NCI-H1048 (cell line): ENCODE results near the gene HOXC6.
"Not testable (repeated sequence)": the region's sequence is repeated elsewhere in the genome, so short reads cannot be mapped to it uniquely, and the experiment has no call there.

ENCODE experiments used
- DNase-seq: peaks from one replicate; lab custom pipeline; 2025; lab: John Stamatoyannopoulos, UW

The HOXC6 gene

DNA sequence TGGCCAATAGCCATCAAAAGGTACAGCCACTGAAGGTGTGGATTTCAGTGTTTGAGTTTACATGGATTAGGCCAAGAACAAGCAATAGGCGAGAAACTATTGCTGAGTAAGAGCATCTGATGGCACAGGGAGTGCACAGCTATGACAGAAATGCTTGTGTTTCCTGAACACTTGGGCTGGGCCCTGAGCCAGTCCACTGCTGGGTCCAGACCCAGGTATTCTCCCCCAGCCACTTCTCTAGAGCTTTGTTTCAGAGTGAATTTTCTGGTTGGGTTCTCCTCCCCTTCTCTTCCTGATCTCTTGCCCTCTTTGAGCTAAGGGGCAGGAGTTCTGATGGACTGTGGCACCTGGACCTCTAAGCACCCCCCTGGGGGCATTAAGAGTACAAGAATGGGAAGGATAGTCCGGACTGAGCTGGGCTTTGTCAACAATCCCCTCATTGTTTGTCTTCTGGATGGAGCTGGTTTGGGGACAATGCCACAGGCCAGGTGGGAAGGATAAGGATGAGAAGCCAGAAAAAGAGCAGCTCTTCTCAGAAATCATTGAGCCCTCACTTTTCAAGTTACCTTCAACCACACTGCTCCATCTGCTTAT lies 13.0 kb downstream of the HOXC6 start:
- DNase-seq: no peak

DNA sequence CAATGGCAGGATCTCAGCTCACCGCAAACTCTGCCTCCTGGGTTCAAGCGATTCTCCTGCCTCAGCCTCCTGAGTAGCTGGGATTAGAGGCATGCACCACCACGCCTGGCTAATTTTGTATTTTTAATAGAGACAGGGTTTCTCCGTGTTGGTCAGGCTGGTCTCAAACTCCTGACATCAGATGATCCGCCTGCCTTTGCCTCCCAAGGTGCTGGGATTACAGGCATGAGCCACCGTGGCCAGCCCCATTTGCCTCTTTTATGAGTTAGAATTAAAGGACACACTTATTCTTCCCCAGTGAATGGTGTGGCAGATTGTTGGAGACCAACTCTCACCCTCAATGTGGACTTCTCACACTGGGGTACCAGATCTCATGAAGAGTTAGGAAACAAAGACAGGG lies 13.8 kb downstream of the HOXC6 start:
- not testable (repeated sequence) for DNase-seq

DNA sequence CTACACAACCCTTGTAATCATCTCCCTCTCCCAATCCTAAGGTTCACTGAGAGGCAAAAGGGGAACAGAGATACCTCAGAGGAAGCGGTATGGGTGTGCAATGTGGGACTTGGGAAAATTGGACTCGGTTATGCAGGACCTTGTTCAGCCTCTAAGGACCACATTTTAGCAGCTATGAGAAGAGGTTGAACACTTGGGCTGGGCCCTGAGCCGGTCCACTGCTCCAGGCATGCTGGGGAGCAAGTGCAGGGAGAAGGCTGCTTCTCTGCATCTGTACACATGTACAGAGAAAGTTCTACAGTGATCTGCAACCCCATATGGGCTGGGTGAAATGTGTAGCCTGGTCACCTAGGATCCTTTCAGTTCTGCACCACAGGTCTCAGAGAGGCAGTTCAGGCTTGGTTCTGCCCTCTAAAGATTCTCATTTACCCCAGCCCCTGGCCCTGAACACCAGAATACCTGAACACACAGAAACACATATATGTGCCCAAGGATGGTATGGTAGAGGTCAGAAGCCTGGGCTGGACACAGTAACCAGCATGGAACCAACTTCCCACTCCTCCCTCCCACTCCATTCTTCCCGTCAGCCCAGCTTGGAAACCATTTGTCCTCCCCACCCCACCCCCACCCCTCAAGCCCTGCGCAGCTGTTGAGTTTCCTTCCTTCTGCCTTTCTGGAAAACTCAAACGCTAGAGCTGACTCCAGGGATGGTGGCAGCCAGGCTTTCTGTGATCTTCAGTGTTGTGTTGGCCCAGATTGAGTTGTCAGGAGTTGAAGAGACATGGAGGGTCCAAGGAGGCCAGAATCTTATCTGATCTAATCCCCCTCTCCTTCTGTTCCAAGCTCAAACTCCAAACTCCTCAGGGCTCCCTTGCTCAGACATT lies 15.0 kb downstream of the HOXC6 start:
- DNase-seq: no peak

DNA sequence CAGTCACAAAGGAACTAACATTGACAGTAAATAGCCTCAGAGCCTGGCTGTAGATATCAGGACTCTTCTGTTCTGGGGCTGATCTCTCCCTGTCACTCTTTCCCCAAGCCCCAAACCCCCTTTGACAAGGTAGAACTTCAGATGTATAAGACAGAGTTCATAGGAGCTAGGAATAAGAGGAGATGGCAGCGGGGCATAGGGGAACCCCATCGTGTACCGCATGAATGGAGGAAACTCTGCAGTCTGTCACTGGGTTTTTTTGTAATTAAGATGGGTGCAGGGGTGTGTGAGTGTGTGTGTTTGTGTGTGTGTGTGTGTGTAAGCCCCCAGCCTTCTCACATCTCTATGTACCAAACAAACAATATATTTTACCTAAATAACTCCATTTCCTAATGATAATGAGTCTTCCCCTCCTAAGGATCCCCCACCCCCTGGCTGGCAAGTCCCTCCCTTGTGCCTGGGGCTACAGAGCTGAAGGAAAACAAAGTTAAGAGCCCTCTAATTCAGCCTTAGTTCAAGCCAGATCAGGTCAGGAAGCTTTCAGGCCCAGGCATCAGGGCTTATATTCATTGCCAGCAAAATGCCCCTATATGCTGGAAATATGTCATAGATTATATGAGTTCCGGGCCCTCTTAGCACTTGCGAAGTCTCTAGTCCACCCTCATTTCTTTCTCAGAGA lies 16.3 kb downstream of the HOXC6 start:
- DNase-seq: no peak

DNA sequence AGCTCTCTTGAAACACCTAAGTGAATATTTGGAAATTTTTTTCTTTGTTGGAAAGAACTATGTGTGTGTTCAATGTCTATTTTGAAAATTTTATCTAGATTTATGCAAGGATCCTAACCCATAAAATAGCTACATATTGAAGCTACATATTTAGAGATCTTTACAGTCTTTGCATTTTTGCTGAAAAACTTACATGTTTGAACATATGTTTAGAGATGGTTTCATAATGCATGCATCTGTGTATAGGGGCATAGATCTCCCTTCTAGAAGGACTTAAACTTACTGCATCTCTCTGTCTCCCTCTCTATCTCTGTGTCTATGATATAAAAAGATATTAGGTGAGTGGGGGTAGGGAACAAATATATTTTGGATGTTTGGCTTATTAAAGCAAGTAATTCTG lies 17.2 kb downstream of the HOXC6 start:
- DNase-seq: no peak

- no peak for DNase-seq
Observed at GRCh38 chr12:54045868-54046521, 17.8 kb downstream of the HOXC6 start.

- DNase-seq: no peak
Observed at GRCh38 chr12:54046809-54047159, 18.5 kb downstream of the HOXC6 start.

DNA sequence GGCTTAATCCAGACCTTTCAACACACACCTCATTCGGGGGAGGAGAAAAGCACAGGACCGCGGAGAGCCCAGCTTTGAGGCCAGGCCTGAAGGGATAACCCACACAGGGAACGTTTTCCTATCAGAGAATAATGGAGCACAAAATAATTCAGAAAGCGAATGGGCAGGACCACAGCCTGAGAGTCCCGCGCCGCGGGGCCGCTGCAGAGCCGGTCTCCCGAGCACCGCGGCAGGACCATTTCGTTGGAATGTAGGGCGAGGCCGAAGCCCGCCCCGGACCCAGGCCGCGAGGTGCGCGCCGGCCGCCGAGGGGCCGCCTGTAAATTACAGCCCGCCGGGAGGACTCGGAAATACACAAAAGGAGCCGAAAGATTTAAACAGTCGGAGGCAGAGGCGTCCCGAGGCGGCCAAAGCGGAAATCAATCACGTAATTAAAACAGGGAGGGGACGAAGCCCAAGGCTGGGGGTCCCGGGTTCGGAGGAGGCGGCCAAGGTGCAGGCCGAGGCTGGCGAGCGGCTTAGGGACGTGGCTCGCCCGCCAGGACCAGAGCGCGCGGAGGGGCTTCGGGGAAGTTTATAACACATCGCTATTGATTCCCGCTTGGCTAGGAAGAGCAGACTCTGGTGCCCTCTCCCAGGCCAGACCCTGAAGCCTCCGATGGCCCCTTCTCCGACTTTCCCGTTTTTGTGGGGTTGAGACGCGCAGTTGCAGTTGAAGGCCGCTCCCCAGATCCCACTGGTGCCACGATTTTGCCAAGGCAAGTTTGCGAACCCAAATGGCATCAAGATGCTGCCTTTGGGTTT lies 19.1 kb downstream of the HOXC6 start:
- no peak for DNase-seq

DNA sequence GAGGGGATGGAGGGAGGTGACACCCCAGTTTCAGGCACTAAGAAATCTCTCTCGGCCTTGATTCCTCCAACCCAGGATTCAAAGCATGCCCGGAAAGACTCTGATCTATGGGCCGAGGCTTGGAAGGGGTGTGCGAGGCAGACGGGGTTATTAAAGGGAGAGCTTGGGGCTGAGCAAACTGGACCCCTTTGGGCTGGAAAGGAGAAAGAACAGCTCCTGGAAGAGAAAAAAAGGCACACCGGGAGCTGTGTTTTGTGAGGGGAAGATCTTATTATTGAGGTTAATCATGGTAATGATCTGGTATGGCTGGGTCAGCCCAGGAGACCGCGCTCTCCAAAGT lies 19.7 kb downstream of the HOXC6 start:
- no peak for DNase-seq

DNA sequence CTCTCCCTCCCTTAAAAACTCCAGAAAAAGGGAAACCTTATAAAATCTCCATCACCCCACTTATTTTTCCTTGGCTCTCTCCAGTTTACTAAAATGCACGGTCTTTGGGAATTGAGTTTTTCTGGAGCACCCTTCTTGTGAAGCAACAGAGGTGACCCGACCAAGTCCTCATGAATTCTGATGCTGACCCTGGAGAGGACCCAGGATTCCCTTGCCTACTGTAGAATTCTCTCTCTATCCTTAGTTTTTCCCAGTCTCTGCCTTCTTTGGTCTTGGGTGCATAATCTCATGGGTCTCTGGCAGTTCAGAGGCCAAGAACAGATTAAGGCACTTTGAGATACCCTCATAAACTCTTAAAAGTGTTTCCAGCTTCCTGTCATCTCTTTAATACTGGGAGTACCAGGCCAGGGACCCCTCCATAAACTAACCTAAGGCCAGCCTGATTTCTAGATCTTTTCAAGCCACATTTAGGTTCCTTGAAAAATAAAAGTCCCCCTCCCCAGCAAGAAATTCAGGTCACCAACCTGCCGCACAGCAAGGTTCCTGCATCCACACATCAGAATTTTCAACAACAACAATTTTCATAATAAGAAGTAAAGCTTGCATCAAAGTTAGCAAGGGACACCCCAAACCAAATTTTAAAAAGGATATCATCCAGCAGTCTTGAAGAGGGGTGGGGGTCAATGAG lies 20.3 kb downstream of the HOXC6 start:
- no peak for DNase-seq

- DNase-seq: no peak
Observed at GRCh38 chr12:54049108-54049507, 20.9 kb downstream of the HOXC6 start.

DNA sequence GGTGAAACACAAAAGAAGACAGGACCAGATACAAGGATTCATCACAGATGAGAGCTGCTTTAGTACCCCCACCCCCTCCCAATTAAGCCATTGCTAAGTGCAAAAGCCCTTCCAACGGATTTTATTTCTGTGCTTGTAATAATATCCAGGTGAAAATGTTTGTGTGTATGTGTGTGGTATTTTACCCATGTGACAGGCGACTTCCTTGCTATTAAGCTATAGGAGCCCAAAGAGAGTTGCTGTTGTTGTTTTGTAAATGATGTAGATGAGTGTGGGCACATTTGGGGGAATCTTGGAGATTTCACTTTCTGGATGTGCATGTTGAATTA lies 22.2 kb downstream of the HOXC6 start:
- DNase-seq: no peak

GRCh38 chr12:54051026-54051842 lies 23.0 kb downstream of the HOXC6 start:
- DNase-seq: no peak

GRCh38 chr12:54051874-54052437 lies 23.7 kb downstream of the HOXC6 start:
- DNase-seq: no peak

DNA sequence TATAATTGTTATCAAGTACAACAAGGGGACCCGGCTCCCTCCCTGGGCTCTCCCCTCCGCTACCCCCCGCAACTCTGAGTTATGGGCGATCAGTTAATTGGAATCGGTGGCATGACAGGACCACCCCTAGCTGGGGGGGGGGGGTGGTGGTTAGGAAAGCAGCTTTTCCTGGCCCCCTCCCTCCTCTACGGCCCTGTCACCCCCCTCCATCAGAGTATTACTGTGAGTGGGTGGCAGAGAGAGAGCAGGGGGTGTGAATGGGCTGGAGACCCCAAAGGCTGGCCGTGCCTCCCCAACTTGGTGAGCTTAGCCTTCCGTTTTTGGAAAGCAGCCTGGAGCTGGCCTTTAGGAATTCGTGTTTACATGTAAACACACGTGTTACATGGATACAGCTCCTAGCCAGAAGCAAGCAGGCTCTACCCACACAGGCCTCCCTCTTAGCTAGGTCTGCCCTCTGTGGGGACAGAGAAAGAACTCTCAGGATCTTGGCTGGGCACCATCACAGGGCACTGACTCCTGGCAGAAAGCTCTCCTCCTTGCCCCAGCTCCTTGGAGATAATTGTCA lies 24.3 kb downstream of the HOXC6 start:
- no peak for DNase-seq

GRCh38 chr12:54053003-54053750 lies 24.9 kb downstream of the HOXC6 start:
- no peak for DNase-seq

- no peak for DNase-seq
Observed at GRCh38 chr12:54053751-54054741, 25.8 kb downstream of the HOXC6 start, which contains the start of gene HOXC4. Gene HOXC4, plus strand, starts transcription at chr12:54053835. Its CDS starts 88 bp downstream, at chr12:54053923.

- no peak for DNase-seq
Observed at GRCh38 chr12:54054742-54055194, 26.5 kb downstream of the HOXC6 start.
